ENCODE measurements around the gene UBXN7. TPM values are rescaled to one million over a fixed set of nuclear protein-coding genes. Genes with fewer than 3 reads are reported as not detected.

The UBXN7 gene
- total and polyA plus RNA-seq, 12 donors: 2.0 to 41.7 (median 32.0) TPM

DNA sequence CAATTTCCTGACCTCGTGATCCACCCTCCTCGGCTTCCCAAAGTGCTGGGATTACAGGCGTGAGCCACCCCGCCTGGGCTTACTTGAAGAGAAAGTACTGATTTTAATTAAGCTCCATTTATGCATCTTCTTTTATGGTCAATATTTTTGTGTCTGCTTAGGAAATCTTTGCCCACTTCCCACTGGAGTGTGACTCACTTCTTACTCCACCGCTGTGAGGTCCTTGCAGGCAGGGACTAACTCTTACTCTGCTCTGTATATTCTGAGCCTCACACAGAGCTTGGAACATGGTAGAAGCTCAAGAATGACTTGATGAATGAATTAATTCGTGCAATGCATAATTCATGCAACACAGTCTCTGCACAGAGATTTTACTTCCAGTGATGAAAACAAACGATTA lies 91.1 kb downstream of the UBXN7 start:
- 87 to 90% methylated on average over 7 of the region's 7 CpGs for WGBS, 2 donors
- H3K4me3 ChIP-seq: no peak overlapping the region
- H3K36me3 ChIP-seq: peaks cover 0 to 3% (median 0%) of the 10 kb centered on the region in 9 donors
- peaks cover 0 to 8% (median 0%) of the 10 kb centered on the region in 11 donors for H3K9me3 ChIP-seq
- TF ChIP-seq, protein P1, sequence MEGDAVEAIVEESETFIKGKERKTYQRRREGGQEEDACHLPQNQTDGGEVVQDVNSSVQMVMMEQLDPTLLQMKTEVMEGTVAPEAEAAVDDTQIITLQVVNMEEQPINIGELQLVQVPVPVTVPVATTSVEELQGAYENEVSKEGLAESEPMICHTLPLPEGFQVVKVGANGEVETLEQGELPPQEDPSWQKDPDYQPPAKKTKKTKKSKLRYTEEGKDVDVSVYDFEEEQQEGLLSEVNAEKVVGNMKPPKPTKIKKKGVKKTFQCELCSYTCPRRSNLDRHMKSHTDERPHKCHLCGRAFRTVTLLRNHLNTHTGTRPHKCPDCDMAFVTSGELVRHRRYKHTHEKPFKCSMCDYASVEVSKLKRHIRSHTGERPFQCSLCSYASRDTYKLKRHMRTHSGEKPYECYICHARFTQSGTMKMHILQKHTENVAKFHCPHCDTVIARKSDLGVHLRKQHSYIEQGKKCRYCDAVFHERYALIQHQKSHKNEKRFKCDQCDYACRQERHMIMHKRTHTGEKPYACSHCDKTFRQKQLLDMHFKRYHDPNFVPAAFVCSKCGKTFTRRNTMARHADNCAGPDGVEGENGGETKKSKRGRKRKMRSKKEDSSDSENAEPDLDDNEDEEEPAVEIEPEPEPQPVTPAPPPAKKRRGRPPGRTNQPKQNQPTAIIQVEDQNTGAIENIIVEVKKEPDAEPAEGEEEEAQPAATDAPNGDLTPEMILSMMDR (IDR thresholded peaks at IDR 0.05): no peak
- H3K4me1 ChIP-seq: peaks cover 0 to 26% (median 0%) of the 10 kb centered on the region in 9 donors
- DNase-seq (no peak), ATAC-seq (no peak)
- no peaks in the 10 kb centered on the region for H3K27me3 ChIP-seq
- intact Hi-C loops (cut with DNase I): no loop called here
- no peak overlapping the region for H3K27ac ChIP-seq

DNA sequence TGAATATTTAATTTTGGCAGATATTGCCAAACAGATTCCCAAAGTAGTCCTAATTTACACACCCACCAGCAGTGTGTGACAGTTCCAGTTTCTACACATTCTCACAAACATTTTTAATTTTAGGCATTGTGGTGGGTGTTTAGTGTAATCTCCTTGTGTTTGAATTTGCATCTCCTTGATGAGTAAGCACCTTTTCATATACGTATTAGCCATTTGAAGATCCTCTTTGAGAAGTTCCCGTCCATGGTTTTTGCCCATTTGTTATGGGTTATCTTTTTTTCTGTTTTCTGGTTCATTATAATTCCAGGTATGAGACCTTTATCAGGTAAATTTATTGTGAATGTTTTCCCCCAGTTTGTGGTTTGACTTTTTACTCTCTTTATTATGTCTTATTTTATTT lies 91.8 kb downstream of the UBXN7 start:
- WGBS, 2 donors: 72 to 86% methylated on average over 2 of the region's 2 CpGs
- Histone ChIP-seq H3K36me3 (no peaks in the 10 kb centered on the region), H3K4me1 (peaks cover 0 to 26% (median 0%) of the 10 kb centered on the region in 9 donors), H3K27ac (no peak overlapping the region), H3K9me3 (peaks cover 0 to 8% (median 0%) of the 10 kb centered on the region in 11 donors), H3K27me3 (peaks cover 0 to 4% (median 0%) of the 10 kb centered on the region in 7 donors), H3K4me3 (no peak overlapping the region)
- DNase-seq (no peak), ATAC-seq (no peak)
- TF ChIP-seq, protein P1 (IDR thresholded peaks at IDR 0.05): no peak
- intact Hi-C loops (cut with DNase I): no loop called here

DNA sequence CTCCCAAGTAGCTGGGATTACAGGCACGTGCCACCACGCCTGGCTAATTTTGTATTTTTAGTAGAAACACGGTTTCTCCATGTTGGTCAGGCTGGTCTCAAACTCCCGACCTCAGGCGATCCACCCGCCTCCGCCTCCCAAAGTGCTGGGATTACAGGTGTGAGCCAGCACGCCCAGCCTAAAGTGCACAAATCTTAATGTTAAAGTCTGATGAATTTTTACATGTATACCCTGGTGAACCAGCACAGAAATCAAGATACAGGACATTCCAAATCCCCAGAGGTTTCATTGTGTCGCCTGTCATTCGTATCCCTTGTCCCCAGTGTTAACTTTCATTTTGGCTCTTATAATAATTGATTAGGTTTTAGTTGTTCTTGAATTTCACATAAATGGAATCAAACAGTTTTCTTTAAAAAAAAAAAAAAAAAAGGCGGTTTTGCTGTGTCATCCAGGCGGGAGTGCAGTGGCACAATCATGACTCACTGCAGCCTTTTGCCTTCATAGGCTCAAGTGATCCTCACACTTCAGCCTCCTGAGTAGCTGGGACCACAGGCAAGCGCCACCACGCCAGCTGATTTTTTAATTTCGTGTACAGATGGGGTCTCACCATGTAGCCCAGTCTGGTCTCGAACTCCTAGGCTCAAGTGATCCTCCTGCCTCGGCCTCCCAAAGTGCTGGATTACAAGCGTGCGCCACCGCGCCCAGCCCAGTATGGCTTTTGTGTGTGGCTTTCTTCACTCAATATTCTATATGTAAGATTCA lies 92.6 kb downstream of the UBXN7 start:
- no peaks in the 10 kb centered on the region for H3K36me3 ChIP-seq
- H3K27me3 ChIP-seq: peaks cover 0 to 5% (median 0%) of the 10 kb centered on the region in 7 donors
- no peak for ATAC-seq
- intact Hi-C loops (cut with DNase I): no loop called here
- no peak for DNase-seq
- no peak overlapping the region for H3K4me3 ChIP-seq
- peaks cover 0 to 20% (median 0%) of the 10 kb centered on the region in 9 donors for H3K4me1 ChIP-seq
- WGBS, 2 donors: 87 to 91% methylated on average over 21 of the region's 21 CpGs
- peaks cover 0 to 8% (median 0%) of the 10 kb centered on the region in 11 donors for H3K9me3 ChIP-seq
- TF ChIP-seq, protein P1 (IDR thresholded peaks at IDR 0.05): no peak
- no peak overlapping the region for H3K27ac ChIP-seq

DNA sequence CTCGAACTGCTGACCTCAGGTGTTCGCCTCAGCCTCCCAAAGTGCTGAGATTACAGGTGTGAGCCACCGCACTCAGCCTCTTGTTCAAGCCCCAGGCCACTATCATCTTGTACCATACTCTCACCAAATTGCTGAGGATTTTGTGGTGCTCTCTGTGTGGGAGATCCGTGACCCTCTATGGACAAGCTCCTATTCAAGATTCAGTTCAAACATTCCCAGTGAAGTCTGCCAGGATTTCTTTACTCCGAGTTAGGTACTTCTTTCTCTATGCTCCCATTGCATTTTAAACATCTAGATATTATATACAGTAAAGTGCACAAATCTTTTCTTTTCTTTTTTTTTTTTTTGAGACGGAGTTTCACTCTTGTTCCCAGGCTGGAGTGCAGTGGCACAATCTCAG lies 93.2 kb downstream of the UBXN7 start:
- H3K4me3 ChIP-seq: no peak overlapping the region
- peaks cover 0 to 5% (median 0%) of the 10 kb centered on the region in 7 donors for H3K27me3 ChIP-seq
- TF ChIP-seq, protein P1 (IDR thresholded peaks at IDR 0.05): no peak
- intact Hi-C loops (cut with DNase I): no loop called here
- DNase-seq (no peak), ATAC-seq (no peak)
- WGBS, 2 donors: 93% methylated on average over 6 of the region's 6 CpGs
- no peak overlapping the region for H3K27ac ChIP-seq
- H3K9me3 ChIP-seq: peaks cover 0 to 8% (median 0%) of the 10 kb centered on the region in 11 donors
- H3K4me1 ChIP-seq: peaks cover 0 to 16% (median 0%) of the 10 kb centered on the region in 9 donors
- no peaks in the 10 kb centered on the region for H3K36me3 ChIP-seq

All from heart right ventricle (tissue), 16 donors.